ENCODE results near the gene CNOT6L. TPM values are rescaled to one million over a fixed set of nuclear protein-coding genes. Genes with fewer than 3 reads are reported as not detected.

The CNOT6L gene
- total RNA-seq, 1 donor from 2014 or later: 27.2 TPM

DNA sequence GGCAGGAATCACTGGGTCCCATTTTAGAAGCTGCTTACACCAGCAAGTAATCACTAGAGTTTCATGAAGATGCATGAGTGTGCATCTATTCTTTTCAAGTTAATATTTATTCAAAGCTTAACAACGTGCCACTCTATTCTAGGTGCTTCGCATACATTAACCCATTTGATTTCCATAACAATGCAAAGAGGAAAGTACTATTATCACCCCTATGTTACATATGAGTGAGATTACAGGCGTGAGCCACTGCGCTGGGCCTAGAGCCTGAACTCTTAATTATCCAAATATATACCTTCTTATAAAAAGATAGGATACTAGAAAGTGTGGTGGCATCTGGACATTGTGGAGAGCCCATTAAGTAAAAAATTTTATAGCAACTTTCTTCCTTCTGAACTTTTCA lies 148.1 kb downstream of the CNOT6L start:
- no peak for DNase-seq (ENCODE audit: low spot score)
- intact Hi-C loops (cut with DNase I): no loop called here

DNA sequence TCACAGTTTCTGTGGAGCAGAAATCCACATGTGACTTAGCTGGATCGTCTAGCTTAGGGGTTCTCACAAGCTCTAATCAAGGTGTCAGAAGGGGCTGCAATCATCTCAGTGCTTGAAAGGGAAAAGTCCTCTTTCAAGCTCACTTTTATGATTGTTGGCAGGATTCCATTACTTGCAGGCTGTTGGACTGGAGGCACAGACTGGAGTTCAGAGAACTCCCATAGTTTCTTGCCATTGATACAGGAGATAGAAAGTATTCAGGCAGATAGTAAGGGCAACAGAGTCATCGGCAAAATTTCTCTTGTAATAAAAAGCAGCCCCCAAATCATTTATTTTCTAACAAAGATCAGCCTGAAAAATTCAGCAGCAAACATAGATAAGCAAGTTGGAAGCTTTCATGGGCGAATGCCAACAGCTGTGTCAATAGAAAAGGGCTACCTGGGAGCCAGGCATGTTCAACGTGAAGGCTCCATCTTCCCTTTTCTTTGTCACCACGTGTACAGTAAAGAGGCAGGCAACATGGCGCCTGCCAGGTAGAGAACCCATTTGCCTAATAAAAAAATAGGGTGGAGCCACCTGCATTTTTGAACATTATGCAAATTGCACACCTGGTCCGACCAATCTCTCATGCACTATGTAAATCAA lies 149.1 kb downstream of the CNOT6L start:
- DNase-seq (ENCODE audit: low spot score): no peak
- intact Hi-C loops (cut with DNase I): no loop called here

DNA sequence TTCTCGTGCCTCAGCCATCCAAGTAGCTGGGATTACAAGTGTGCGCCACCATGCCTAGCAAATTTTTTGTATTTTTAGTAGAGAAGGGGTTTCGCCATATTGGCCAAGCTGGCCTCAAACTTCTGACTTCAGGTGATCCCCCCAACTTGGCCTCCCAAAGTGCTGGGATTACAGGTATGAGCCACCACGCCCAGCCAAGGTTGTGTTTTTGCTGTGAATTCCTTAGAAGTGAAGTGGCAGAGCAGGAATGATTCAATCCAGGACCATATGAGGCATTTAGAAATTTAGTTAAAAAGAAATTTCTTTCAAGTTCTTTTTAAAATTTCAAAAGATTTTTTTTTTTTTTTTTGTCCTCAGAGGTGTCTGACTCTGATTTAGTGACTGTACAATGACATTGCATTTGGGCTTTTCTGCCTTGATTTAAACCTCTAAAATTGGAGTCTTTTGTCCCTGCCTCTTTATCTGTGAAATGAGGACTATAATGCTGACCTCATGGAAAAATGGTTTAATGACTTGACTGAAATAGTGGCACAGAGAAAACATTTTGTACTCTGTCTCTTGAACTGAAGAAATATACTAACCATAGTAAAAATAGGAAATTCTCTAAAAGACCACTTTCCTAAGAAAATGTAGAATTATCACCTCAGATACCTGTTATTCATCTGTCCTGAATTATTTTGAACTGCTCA lies 153.6 kb downstream of the CNOT6L start:
- intact Hi-C loops (cut with DNase I): no loop called here
- no peak for DNase-seq (ENCODE audit: low spot score)

Other genes starting within 250 kb of the CNOT6L start
- not detected for gene CXCL13, start 213.5 kb downstream of the CNOT6L start, total RNA-seq
- 29.0 TPM for gene MRPL1, start 43.5 kb upstream of the CNOT6L start, total RNA-seq
- gene FRAS1, start 238.0 kb upstream of the CNOT6L start, total RNA-seq: 4.2 TPM